ENCODE measurements around the gene RGS5. TPM values are rescaled to one million over a fixed set of nuclear protein-coding genes. Genes with fewer than 3 reads are reported as not detected.

The RGS5 gene
- total RNA-seq, 1 experiment from 2014 or later: 0.68 TPM

Other genes with a start within 250 kb of the RGS5 start
- 0.25 and 0.31 TPM in 2 replicates for gene RGS4, start 133.6 kb downstream of the RGS5 start, total RNA-seq (2014; rRNA removed; shearing (Covaris generic))
- 22.0 and 28.9 TPM in 2 replicates for gene NUF2, start 119.0 kb upstream of the RGS5 start, total RNA-seq (2014; rRNA removed; shearing (Covaris generic))

All from H4 (cell line).